Measurements from ENCODE around the gene NPFF. TPM values are rescaled to one million over a fixed set of nuclear protein-coding genes. Genes with fewer than 3 reads are reported as not detected.

Gene NPFF
- total RNA-seq, 2 donors from 2014 or later = not detected

DNA sequence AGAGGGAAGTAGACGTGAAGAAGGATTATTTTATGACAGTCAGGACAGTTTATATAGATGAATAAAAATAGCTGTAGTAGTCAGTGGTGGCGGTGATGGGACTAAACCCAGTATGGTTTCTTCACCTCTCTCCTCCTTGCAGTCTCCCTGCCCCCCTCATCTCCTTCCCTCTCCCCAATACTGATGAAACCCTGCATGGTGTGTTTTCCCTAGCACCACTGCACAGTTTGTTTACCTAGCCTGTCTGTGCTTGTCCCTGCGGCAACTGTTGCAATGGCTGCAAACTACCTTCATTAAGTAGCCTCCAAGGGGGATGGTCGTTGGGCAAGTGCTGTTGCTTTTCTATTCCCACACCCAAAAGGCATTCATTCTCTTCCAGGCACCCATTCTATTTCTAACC, 40.6 kb downstream of the NPFF start:
- H3K9me3 Mint-ChIP-seq = no peaks in the 10 kb centered on the region
- peak overlapping the region; percentile 33 for H3K4me3 Mint-ChIP-seq
- H3K4me3 ChIP-seq (ENCODE audit: low read length) = no peak overlapping the region
- H3K4me1 Mint-ChIP-seq = peaks cover 64% of the 10 kb centered on the region
- H3K4me1 ChIP-seq (ENCODE audit: control insufficient read depth, insufficient read depth, low read length) = peaks cover 14% of the 10 kb centered on the region
- DNase-seq = no peak
- H3K27ac Mint-ChIP-seq = peak overlapping the region; percentile 66
- no peaks in the 10 kb centered on the region for H3K27me3 Mint-ChIP-seq (ENCODE audit: insufficient read depth)
- H3K27me3 ChIP-seq (ENCODE audit: control insufficient read depth, insufficient read depth, low read length, poor library complexity, severe bottlenecking) = no peaks in the 10 kb centered on the region
- no peak overlapping the region for H3K27ac ChIP-seq (ENCODE audit: low read depth, low read length)
- no peak overlapping the region for H3K9ac ChIP-seq (ENCODE audit: extremely low read depth, low read length, poor library complexity, severe bottlenecking)
- peaks cover 91% of the 10 kb centered on the region for H3K36me3 Mint-ChIP-seq (ENCODE audit: low read depth)
- H3K36me3 ChIP-seq (ENCODE audit: control insufficient read depth, insufficient read depth, low read length) = peaks cover 96% of the 10 kb centered on the region
- no peak for TF ChIP-seq CTCF (conservative IDR thresholded peaks at IDR 0.05)
- 87% methylated on average over 3 to 4 of the region's 4 CpGs for WGBS, 2 experiments (ENCODE audit: insufficient coverage in 1 of 2, insufficient read length in 1 of 2)
- H3K9me3 ChIP-seq (ENCODE audit: control insufficient read depth, low read length) = no peaks in the 10 kb centered on the region

- peak overlapping the region; percentile 33 for H3K4me3 Mint-ChIP-seq
- Histone ChIP-seq H3K4me1 (ENCODE audit: control insufficient read depth, insufficient read depth, low read length) (peaks cover 14% of the 10 kb centered on the region), H3K9me3 (ENCODE audit: control insufficient read depth, low read length) (no peaks in the 10 kb centered on the region), H3K4me3 (ENCODE audit: low read length) (peak overlapping the region; percentile 19), H3K36me3 (ENCODE audit: control insufficient read depth, insufficient read depth, low read length) (peaks cover 98% of the 10 kb centered on the region), H3K9ac (ENCODE audit: extremely low read depth, low read length, poor library complexity, severe bottlenecking) (no peak overlapping the region), H3K27ac (ENCODE audit: low read depth, low read length) (peak overlapping the region; percentile 2), H3K27me3 (ENCODE audit: control insufficient read depth, insufficient read depth, low read length, poor library complexity, severe bottlenecking) (no peaks in the 10 kb centered on the region)
- no peak for DNase-seq
- H3K4me1 Mint-ChIP-seq = peaks cover 66% of the 10 kb centered on the region
- 86 to 100% methylated on average over 1 to 2 of the region's 2 CpGs for WGBS, 2 experiments (ENCODE audit: insufficient coverage in 1 of 2, insufficient read length in 1 of 2)
- no peaks in the 10 kb centered on the region for H3K27me3 Mint-ChIP-seq (ENCODE audit: insufficient read depth)
- TF ChIP-seq CTCF (conservative IDR thresholded peaks at IDR 0.05) = peak; percentile 42
- H3K36me3 Mint-ChIP-seq (ENCODE audit: low read depth) = peaks cover 92% of the 10 kb centered on the region
- peak overlapping the region; percentile 75 for H3K27ac Mint-ChIP-seq
- no peaks in the 10 kb centered on the region for H3K9me3 Mint-ChIP-seq
These were observed 41.6 kb downstream of the NPFF start for GRCh38 chr12:53465679-53466078.

DNA sequence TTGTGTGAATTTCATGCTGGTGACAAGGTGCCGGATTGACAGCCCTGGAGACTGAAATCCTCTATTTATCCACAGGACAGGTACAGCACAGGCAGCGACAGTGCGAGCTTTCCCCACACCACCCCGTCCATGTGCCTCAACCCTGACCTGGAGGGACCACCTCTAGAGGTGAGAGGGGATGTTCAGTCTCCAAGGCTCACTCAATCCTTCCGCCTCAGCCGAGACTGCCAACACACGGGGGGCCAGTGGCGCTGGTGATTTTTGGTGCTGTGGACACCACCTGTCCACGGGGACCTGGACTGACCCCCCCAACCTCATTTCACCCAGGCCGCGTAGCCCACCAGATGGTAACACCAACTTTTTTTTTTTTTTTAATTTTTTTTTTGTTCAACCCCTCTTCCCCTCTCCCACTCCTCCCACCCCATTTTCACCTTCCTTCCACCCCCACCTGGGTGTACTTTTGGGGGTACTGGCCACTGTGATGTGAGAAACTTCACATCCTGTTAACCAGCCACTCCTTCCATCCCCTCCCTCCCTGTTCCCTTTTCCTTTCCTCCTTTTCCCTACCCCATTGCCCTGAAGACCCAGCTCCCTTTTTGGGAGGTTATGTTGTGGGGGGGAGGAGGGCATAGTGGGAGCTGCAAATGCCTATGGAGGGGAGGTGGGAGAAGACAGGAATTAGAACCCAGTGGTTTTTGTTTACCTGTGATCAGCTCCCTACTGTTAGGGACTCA, 42.4 kb downstream of the NPFF start:
- Histone ChIP-seq H3K27me3 (ENCODE audit: control insufficient read depth, insufficient read depth, low read length, poor library complexity, severe bottlenecking) (no peaks in the 10 kb centered on the region), H3K9ac (ENCODE audit: extremely low read depth, low read length, poor library complexity, severe bottlenecking) (no peak overlapping the region)

More for the DNA sequence above, 42.4 kb downstream of the NPFF start:
- DNase-seq = peak; percentile 66
- Histone ChIP-seq H3K36me3 (ENCODE audit: control insufficient read depth, insufficient read depth, low read length) (peaks cover 98% of the 10 kb centered on the region), H3K4me3 (ENCODE audit: low read length) (no peak overlapping the region), H3K9me3 (ENCODE audit: control insufficient read depth, low read length) (no peaks in the 10 kb centered on the region), H3K4me1 (ENCODE audit: control insufficient read depth, insufficient read depth, low read length) (peaks cover 14% of the 10 kb centered on the region), H3K27ac (ENCODE audit: low read depth, low read length) (peak overlapping the region; percentile 2)
- H3K9me3 Mint-ChIP-seq = no peaks in the 10 kb centered on the region
- H3K27me3 Mint-ChIP-seq (ENCODE audit: insufficient read depth) = no peaks in the 10 kb centered on the region
- H3K4me3 Mint-ChIP-seq = peak overlapping the region; percentile 33
- no peak for TF ChIP-seq CTCF (conservative IDR thresholded peaks at IDR 0.05)
- peaks cover 74% of the 10 kb centered on the region for H3K4me1 Mint-ChIP-seq
- H3K36me3 Mint-ChIP-seq (ENCODE audit: low read depth) = peaks cover 94% of the 10 kb centered on the region
- peak overlapping the region; percentile 75 for H3K27ac Mint-ChIP-seq
- 86 to 92% methylated on average over 1 to 9 of the region's 11 CpGs for WGBS, 2 experiments (ENCODE audit: insufficient coverage in 1 of 2, insufficient read length in 1 of 2)

Data from endodermal cell (in vitro differentiated cells).